MG63 (cell line): ENCODE results near the gene NOS2. TPM values are rescaled to one million over a fixed set of nuclear protein-coding genes. Genes with fewer than 3 reads are reported as not detected.

Experiments
- total RNA-seq: library from RNA; depleted of rRNA; stranded (reverse); fragments of >200 nt; shearing (Covaris generic); gene quantifications from 2 replicates; pipeline ENCODE4 v1.2.3, GENCODE V29; 2014; ENCODE audit warnings: low replicate concordance; rRNA removed

The NOS2 gene
- total RNA-seq, 1 experiment from 2014 or later, result not detected

Other genes starting within 250 kb of the NOS2 start
- 1.2 and 1.8 TPM in 2 replicates for gene LGALS9, start 169.3 kb downstream of the NOS2 start, total RNA-seq
- 1.1 and 7.2 TPM in 2 replicates for gene LYRM9, start 92.8 kb upstream of the NOS2 start, total RNA-seq
- gene NLK, start 242.1 kb upstream of the NOS2 start, total RNA-seq, result 8.5 and 19.2 TPM in 2 replicates